ENCODE measurements around the gene CLPTM1. TPM values are rescaled to one million over a fixed set of nuclear protein-coding genes. Genes with fewer than 3 reads are reported as not detected.
A peak's percentile ranks its signal among the peaks of the same experiment; 100 is the strongest.
"Not testable (repeated sequence)": the region's sequence is repeated elsewhere in the genome, so short reads cannot be mapped to it uniquely, and the experiment has no call there.

Gene CLPTM1, protein sequence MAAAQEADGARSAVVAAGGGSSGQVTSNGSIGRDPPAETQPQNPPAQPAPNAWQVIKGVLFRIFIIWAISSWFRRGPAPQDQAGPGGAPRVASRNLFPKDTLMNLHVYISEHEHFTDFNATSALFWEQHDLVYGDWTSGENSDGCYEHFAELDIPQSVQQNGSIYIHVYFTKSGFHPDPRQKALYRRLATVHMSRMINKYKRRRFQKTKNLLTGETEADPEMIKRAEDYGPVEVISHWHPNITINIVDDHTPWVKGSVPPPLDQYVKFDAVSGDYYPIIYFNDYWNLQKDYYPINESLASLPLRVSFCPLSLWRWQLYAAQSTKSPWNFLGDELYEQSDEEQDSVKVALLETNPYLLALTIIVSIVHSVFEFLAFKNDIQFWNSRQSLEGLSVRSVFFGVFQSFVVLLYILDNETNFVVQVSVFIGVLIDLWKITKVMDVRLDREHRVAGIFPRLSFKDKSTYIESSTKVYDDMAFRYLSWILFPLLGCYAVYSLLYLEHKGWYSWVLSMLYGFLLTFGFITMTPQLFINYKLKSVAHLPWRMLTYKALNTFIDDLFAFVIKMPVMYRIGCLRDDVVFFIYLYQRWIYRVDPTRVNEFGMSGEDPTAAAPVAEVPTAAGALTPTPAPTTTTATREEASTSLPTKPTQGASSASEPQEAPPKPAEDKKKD
- 10 to 100 TPM in 11 of 12 donors, not detected in 1; 44.9 to 93.6 (median 54.1) TPM for polyA plus RNA-seq (ENCODE audit: insufficient read length in 12 of 12)
- long read RNA-seq, donor 1, transcript CLPTM1-201 (14 exons, 2,604 nt): major isoform, 13 of 68 reads
- long read RNA-seq, donor 1, partial matches to known transcripts: 55 of 68 reads
- long read RNA-seq, donor 1, other reads (novel, unspliced or antisense): 0 of 68 reads
- long read RNA-seq, donor 2, transcript CLPTM1-201 (14 exons, 2,604 nt): major isoform, 20 of 28 reads
- long read RNA-seq, donor 2, partial matches to known transcripts: 7 of 28 reads
- long read RNA-seq, donor 2, other reads (novel, unspliced or antisense): 0 of 28 reads
- long read RNA-seq, donor 3, transcript CLPTM1-201 (14 exons, 2,604 nt): major isoform, 8 of 9 reads
- long read RNA-seq, donor 3, partial matches to known transcripts: 0 of 9 reads
- long read RNA-seq, donor 3, other reads (novel, unspliced or antisense): 0 of 9 reads
- long read RNA-seq, donor 4, transcript CLPTM1-201 (14 exons, 2,604 nt): major isoform, 8 of 8 reads
- long read RNA-seq, donor 4, partial matches to known transcripts: 0 of 8 reads
- long read RNA-seq, donor 4, other reads (novel, unspliced or antisense): 0 of 8 reads
- long read RNA-seq, donor 5, transcript CLPTM1-201 (14 exons, 2,604 nt): major isoform, 28 of 35 reads
- long read RNA-seq, donor 5, partial matches to known transcripts: 7 of 35 reads
- long read RNA-seq, donor 5, other reads (novel, unspliced or antisense): 0 of 35 reads
- long read RNA-seq, donor 6, transcript CLPTM1-201 (14 exons, 2,604 nt): major isoform, 5 of 5 reads
- long read RNA-seq, donor 6, partial matches to known transcripts: 0 of 5 reads
- long read RNA-seq, donor 6, other reads (novel, unspliced or antisense): 0 of 5 reads
- long read RNA-seq, donor 7, transcript CLPTM1-201 (14 exons, 2,604 nt): major isoform, 6 of 6 reads
- long read RNA-seq, donor 7, partial matches to known transcripts: 0 of 6 reads
- long read RNA-seq, donor 7, other reads (novel, unspliced or antisense): 0 of 6 reads
- long read RNA-seq, donor 8, transcript CLPTM1-201 (14 exons, 2,604 nt): major isoform, 13 of 28 reads
- long read RNA-seq, donor 8, partial matches to known transcripts: 15 of 28 reads
- long read RNA-seq, donor 8, other reads (novel, unspliced or antisense): 0 of 28 reads
- long read RNA-seq, donor 9, transcript CLPTM1-201 (14 exons, 2,604 nt): major isoform, 11 of 18 reads
- long read RNA-seq, donor 9, partial matches to known transcripts: 6 of 18 reads
- long read RNA-seq, donor 9, other reads (novel, unspliced or antisense): 0 of 18 reads
- long read RNA-seq, donor 10, transcript CLPTM1-201 (14 exons, 2,604 nt): major isoform, 16 of 16 reads
- long read RNA-seq, donor 10, partial matches to known transcripts: 0 of 16 reads
- long read RNA-seq, donor 10, other reads (novel, unspliced or antisense): 0 of 16 reads
- long read RNA-seq, donor 11, transcript CLPTM1-201 (14 exons, 2,604 nt): major isoform, 22 of 41 reads
- long read RNA-seq, donor 11, partial matches to known transcripts: 17 of 41 reads
- long read RNA-seq, donor 11, other reads (novel, unspliced or antisense): 0 of 41 reads

GRCh38 chr19:44954649-44955504, at the start of gene CLPTM1:
Gene CLPTM1 (plus strand): TSS chr19:44955380. CDS start chr19:44955396, 16 bp downstream.
- DNase-seq: peak; percentile 97

DNA sequence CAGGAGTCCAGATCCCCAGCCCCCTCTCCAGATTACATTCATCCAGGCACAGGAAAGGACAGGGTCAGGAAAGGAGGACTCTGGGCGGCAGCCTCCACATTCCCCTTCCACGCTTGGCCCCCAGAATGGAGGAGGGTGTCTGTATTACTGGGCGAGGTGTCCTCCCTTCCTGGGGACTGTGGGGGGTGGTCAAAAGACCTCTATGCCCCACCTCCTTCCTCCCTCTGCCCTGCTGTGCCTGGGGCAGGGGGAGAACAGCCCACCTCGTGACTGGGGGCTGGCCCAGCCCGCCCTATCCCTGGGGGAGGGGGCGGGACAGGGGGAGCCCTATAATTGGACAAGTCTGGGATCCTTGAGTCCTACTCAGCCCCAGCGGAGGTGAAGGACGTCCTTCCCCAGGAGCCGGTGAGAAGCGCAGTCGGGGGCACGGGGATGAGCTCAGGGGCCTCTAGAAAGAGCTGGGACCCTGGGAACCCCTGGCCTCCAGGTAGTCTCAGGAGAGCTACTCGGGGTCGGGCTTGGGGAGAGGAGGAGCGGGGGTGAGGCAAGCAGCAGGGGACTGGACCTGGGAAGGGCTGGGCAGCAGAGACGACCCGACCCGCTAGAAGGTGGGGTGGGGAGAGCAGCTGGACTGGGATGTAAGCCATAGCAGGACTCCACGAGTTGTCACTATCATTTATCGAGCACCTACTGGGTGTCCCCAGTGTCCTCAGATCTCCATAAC, 49.6 kb upstream of the CLPTM1 start, which contains the start of gene APOE:
APOE (plus strand) TSS at position 360 of the 724 bp plus-strand sequence. CDS start 829 bp downstream, outside the sequence.
- no peak for DNase-seq

GRCh38 chr19:44907613-44908012, 47.6 kb upstream of the CLPTM1 start:
- no peak for DNase-seq

- DNase-seq: no peak
Measured at GRCh38 chr19:44908074-44908835, 46.9 kb upstream of the CLPTM1 start.

- DNase-seq: no peak
Measured at GRCh38 chr19:44908836-44909261, 46.3 kb upstream of the CLPTM1 start.

GRCh38 chr19:44909775-44910174, 45.4 kb upstream of the CLPTM1 start:
- DNase-seq: no peak

- not testable (repeated sequence) for DNase-seq
Measured at GRCh38 chr19:44911896-44912295, 43.3 kb upstream of the CLPTM1 start.

GRCh38 chr19:44912854-44913253, 42.3 kb upstream of the CLPTM1 start:
- DNase-seq: no peak

GRCh38 chr19:44913512-44914432, 41.4 kb upstream of the CLPTM1 start:
- DNase-seq: not testable (repeated sequence)

DNA sequence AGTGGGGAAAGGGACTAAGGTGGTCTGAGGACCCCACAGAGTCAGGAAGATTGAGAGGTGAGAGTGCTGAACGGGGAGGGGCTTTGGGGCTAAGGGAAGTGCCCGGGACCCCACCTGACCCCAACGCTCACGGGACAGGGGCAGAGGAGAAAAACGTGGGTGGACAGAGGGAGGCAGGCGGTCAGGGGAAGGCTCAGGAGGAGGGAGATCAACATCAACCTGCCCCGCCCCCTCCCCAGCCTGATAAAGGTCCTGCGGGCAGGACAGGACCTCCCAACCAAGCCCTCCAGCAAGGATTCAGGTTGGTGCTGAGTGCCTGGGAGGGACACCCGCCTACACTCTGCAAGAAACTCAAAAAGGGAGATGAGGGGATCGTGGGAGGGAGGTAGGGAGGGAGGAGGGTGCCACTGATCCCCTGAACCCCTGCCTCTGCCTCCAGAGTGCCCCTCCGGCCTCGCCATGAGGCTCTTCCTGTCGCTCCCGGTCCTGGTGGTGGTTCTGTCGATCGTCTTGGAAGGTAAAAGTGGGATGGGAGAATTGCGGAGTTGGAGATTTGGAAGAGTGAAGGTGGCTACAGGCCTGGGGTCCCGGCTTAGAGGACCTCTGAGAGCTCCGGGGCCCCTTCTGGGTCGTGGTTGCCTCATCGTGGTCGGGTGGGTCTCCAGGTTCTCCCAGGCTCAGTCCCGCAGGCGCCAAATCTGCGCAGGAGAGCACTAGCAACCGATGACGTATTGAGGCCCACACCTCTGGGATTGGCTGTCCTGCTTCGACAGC, 40.6 kb upstream of the CLPTM1 start, which contains the start of gene APOC1:
APOC1 (plus strand) TSS at position 176 of the 774 bp plus-strand sequence; CDS start at position 460, 284 bp downstream.
- peak; percentile 94 for DNase-seq

DNA sequence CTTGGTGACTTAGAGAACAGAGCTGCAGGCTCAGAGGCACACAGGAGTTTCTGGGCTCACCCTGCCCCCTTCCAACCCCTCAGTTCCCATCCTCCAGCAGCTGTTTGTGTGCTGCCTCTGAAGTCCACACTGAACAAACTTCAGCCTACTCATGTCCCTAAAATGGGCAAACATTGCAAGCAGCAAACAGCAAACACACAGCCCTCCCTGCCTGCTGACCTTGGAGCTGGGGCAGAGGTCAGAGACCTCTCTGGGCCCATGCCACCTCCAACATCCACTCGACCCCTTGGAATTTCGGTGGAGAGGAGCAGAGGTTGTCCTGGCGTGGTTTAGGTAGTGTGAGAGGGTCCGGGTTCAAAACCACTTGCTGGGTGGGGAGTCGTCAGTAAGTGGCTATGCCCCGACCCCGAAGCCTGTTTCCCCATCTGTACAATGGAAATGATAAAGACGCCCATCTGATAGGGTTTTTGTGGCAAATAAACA, 30.9 kb upstream of the CLPTM1 start:
- DNase-seq: no peak

- DNase-seq: peak; percentile 54
Measured at GRCh38 chr19:44925114-44925891, 29.9 kb upstream of the CLPTM1 start.

GRCh38 chr19:44926245-44927077, 28.7 kb upstream of the CLPTM1 start:
- DNase-seq: not testable (repeated sequence)
